Activated naive CD8-positive, alpha-beta T cell treated with anti-CD3 and anti-CD28 coated beads, Interleukin-2, amount 10 ng/mL, durations not matched to agents 7 days and 5 days (primary cell): ENCODE measurements around the gene MTNR1B. TPM values are rescaled to one million over a fixed set of nuclear protein-coding genes. Genes with fewer than 3 reads are reported as not detected.

Experiments used
- ATAC-seq: fragments of 150-1000 bp; cut with Tn5 transposase; one replicate; pipeline ENCODE4 v1.10.0; 2021; ENCODE audit warnings: low read depth, moderate library complexity
- POLR2A ChIA-PET: fragments of 350-600 bp; sonication (Branson Sonifier 250); formaldehyde crosslinking; loops from one replicate; lab custom pipeline; 2021; ENCODE audit warnings: antibody characterized with exemption; lab: Charles Lee
- DNase-seq: peaks from one replicate; pipeline ENCODE4 v3.0.0; 2021
- H3K27ac Mint-ChIP-seq: one replicate; pipeline ENCODE4 v1.8.0; 2022; ENCODE audit warnings: mild to moderate bottlenecking, mixed read lengths
- H3K27me3 Mint-ChIP-seq: one replicate; pipeline ENCODE4 v1.8.0; 2022; ENCODE audit warnings: mild to moderate bottlenecking, moderate library complexity, mixed read lengths
- H3K36me3 Mint-ChIP-seq: one replicate; pipeline ENCODE4 v1.8.0; 2021; ENCODE audit warnings: mild to moderate bottlenecking, mixed read lengths
- H3K4me1 Mint-ChIP-seq: one replicate; pipeline ENCODE4 v1.8.0; 2021; ENCODE audit warnings: mixed read lengths
- H3K4me3 Mint-ChIP-seq: one replicate; pipeline ENCODE4 v1.8.0; 2022; ENCODE audit warnings: mild to moderate bottlenecking, moderate library complexity, mixed read lengths
- H3K9me3 Mint-ChIP-seq: one replicate; pipeline ENCODE4 v1.8.0; 2021; ENCODE audit warnings: mixed read lengths
- total RNA-seq, 2 experiments: library from RNA; stranded (reverse); gene quantifications; one replicate each; pipeline ENCODE4 v1.2.3, GENCODE V29; 2021

Gene MTNR1B
- total RNA-seq, 2 experiments from 2014 or later, result not detected

DNA sequence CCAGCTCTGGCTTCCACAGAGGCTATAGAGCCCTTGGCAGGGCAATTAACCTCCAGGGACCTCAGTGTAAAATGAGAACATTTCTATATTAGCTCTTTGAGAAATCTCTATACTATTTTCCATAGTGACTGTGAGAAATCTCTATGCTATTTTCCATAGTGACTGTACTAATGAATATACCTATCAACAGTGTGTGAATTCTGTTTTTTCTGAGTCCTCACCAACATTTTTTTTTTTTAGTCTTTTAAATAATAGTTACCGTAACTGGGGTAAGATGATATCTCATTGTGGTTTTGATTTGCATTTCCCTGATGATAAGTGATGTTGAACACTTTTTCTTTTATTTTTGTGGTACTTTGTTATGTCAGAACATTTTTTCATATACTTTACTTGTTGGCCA, 7.0 kb upstream of the MTNR1B start:
- H3K4me3 Mint-ChIP-seq, result no peak overlapping the region
- POLR2A ChIA-PET, result no interaction called here
- no peaks in the 10 kb centered on the region for H3K9me3 Mint-ChIP-seq
- no peak for ATAC-seq
- no peaks in the 10 kb centered on the region for H3K4me1 Mint-ChIP-seq
- H3K27ac Mint-ChIP-seq, result no peak overlapping the region
- DNase-seq, result no peak
- no peaks in the 10 kb centered on the region for H3K36me3 Mint-ChIP-seq
- no peaks in the 10 kb centered on the region for H3K27me3 Mint-ChIP-seq

DNA sequence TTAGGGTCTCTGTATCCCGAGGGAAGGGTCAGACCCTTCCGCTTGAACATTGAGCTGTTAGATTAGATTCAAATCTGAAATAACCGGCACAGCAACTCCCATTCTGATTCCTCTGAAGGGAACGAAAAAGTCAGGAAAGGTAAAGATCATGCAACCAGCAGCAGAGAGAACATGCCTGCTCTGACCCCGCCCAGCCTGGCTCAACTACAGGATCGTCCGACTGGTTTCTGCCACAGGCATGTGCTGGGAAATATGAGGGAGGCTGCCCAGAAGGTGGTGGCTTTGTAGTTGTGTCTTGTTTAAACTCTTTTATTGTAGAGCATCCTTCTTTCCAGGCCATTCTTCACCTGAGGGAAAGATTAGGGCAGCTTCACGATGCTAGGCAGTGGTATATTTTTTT, 5.0 kb upstream of the MTNR1B start:
- POLR2A ChIA-PET, result no interaction called here
- H3K27me3 Mint-ChIP-seq, result no peaks in the 10 kb centered on the region
- H3K9me3 Mint-ChIP-seq, result no peaks in the 10 kb centered on the region
- H3K36me3 Mint-ChIP-seq, result no peaks in the 10 kb centered on the region
- no peaks in the 10 kb centered on the region for H3K4me1 Mint-ChIP-seq
- DNase-seq, result no peak
- no peak overlapping the region for H3K27ac Mint-ChIP-seq
- ATAC-seq, result no peak
- no peak overlapping the region for H3K4me3 Mint-ChIP-seq

DNA sequence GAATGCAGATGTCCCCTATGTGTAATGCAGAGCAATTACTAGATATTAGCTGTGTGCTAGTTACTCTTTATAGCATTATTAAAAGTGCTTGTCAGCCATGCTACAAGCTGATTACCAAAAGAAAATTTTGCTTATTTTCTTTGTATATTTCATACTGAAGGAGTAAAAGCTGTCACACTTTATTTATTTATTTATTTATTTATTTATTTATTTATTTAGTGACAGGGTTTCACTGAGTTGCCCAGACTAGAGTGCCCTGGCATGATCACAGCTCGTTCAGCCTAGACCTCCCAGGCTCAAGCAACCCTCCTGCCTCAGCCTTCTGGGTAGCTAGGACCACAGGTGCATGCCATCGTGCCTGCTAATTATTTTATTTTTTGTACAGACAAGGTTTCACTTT, 4.3 kb upstream of the MTNR1B start:
- Mint-ChIP-seq H3K4me1 (no peaks in the 10 kb centered on the region), H3K9me3 (no peaks in the 10 kb centered on the region), H3K4me3 (no peak overlapping the region), H3K27ac (no peak overlapping the region), H3K36me3 (no peaks in the 10 kb centered on the region), H3K27me3 (peaks cover 5% of the 10 kb centered on the region)
- DNase-seq (no peak), ATAC-seq (no peak)
- POLR2A ChIA-PET, result no interaction called here

DNA sequence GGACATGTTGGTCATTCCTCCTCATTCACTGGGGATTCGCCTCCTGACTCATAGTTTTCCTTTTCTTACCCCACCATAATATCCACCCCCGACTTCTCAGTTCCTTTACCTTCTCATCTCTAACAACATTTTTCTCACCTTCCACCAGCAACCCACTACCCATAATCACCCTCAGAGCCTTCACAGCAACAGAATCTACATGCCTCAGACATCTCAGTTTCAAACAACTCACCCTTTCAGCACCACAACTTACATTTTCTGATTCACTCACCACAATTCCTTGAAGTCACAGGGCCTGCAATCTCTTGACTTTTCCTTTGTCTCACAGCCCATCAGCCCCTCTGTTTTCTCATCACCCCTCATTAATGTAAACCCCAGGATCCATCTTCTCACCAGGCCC, 2.3 kb upstream of the MTNR1B start:
- POLR2A ChIA-PET, result no interaction called here
- H3K4me3 Mint-ChIP-seq, result no peak overlapping the region
- peaks cover 14% of the 10 kb centered on the region for H3K27me3 Mint-ChIP-seq
- ATAC-seq (no peak), DNase-seq (no peak)
- no peaks in the 10 kb centered on the region for H3K4me1 Mint-ChIP-seq
- no peak overlapping the region for H3K27ac Mint-ChIP-seq
- no peaks in the 10 kb centered on the region for H3K36me3 Mint-ChIP-seq
- no peaks in the 10 kb centered on the region for H3K9me3 Mint-ChIP-seq

DNA sequence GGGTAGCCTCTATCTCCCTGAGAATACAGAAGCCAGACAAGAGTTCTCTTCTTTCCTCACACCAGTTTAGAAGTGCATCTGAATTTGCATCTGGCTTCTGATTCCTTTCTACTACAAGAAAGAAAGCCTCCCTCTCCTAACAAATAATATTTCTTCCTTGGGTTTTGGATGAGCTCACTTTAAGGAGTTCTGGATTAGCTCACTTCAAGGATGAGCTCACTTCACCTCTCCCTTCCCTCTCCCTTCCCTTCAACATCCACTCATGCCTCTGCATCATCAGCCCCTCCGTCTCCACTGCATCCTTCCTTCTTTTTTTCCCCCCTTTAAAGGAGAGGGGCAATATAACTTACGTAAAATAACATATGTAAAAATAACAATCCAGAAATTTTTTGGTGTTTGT, 1.6 kb upstream of the MTNR1B start:
- POLR2A ChIA-PET, result no interaction called here
- no peaks in the 10 kb centered on the region for H3K4me1 Mint-ChIP-seq
- no peak for DNase-seq
- H3K27me3 Mint-ChIP-seq, result peaks cover 14% of the 10 kb centered on the region
- no peaks in the 10 kb centered on the region for H3K36me3 Mint-ChIP-seq
- ATAC-seq, result no peak
- no peaks in the 10 kb centered on the region for H3K9me3 Mint-ChIP-seq
- H3K27ac Mint-ChIP-seq, result no peak overlapping the region
- H3K4me3 Mint-ChIP-seq, result no peak overlapping the region

DNA sequence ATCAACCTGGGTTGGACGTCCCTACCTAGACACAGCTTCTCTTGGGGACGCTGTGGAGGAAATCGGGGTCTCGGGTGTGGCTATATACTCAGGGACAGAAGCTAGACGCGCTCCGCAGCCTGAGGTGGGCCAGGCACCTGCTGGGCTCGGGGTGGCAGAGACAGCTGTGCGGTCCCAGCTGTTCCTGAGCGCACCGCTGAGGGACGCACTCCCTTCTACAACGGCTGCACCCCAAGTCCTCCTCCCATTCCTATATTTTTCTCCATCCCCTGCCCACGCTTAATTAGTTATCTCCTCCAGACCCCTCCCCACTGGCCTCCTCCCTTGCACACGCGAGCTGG, 188 bp upstream of the MTNR1B start:
- DNase-seq (no peak), ATAC-seq (no peak)
- POLR2A ChIA-PET, result no interaction called here
- no peaks in the 10 kb centered on the region for H3K36me3 Mint-ChIP-seq
- no peak overlapping the region for H3K4me3 Mint-ChIP-seq
- peaks cover 14% of the 10 kb centered on the region for H3K27me3 Mint-ChIP-seq
- no peaks in the 10 kb centered on the region for H3K4me1 Mint-ChIP-seq
- H3K27ac Mint-ChIP-seq, result no peak overlapping the region
- no peaks in the 10 kb centered on the region for H3K9me3 Mint-ChIP-seq

DNA sequence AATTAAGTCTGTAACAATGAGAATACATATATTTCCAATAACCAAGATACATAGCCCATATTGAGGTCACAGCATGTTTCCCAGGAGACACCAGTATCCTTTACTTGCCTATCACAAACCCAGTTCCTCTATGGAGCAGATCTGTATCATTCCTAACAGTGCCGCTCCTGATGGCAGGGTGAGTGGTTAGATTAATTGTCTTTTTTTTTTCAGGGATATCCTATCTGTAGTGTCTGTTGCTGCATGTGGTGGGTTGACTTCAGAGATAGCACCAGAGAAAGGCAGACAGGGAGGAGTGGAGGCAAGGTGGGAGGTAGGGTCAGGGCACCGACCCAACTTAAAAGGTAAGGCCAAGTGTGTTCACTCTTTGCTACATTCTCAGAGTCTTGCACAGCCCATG, 2.8 kb downstream of the MTNR1B start:
- Mint-ChIP-seq H3K9me3 (no peaks in the 10 kb centered on the region), H3K4me1 (no peaks in the 10 kb centered on the region), H3K4me3 (no peak overlapping the region), H3K27me3 (peaks cover 14% of the 10 kb centered on the region), H3K27ac (no peak overlapping the region), H3K36me3 (no peaks in the 10 kb centered on the region)
- ATAC-seq (no peak), DNase-seq (no peak)
- POLR2A ChIA-PET, result no interaction called here

DNA sequence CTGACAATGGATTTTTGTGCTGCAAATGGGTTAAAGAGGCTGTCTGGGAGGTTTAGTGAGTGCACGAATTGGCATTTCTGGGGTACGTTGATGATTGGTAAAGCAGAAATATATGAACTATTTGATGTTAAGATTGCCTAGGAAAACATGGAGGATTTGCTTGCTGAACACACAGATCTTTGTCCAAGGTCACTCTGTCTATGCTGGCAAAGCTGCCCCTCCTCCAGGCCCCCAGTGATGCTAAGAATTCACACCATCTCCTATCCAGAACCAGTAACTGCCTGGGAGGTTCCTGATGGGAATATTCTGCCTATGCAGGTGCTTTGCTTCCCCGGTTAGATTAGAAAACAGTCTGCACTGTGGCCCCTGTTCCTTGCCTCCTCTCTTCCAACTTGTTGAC, 5.8 kb downstream of the MTNR1B start:
- Mint-ChIP-seq H3K36me3 (no peaks in the 10 kb centered on the region), H3K27ac (no peak overlapping the region), H3K27me3 (peaks cover 11% of the 10 kb centered on the region), H3K4me3 (no peak overlapping the region), H3K9me3 (no peaks in the 10 kb centered on the region), H3K4me1 (no peaks in the 10 kb centered on the region)
- DNase-seq (no peak), ATAC-seq (no peak)
- POLR2A ChIA-PET, result no interaction called here

DNA sequence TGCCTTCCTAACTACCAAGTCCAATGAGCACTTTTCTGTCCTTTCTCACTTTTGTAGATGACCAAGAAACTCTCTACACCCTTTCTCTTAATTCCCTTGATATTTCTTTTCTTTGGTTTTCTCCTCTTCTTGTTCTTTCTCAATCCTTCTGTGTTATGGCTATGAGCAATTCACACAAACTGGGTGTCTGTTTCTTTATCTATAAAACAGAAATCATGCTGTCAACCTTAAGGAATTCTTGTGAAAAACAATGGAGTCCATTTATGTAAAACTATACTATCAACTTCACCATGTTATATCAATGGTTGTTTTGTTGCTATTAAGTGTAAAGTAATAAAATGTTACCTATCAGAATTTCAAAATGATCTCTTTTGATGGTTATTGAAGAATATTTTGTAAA, 7.2 kb downstream of the MTNR1B start:
- POLR2A ChIA-PET, result no interaction called here
- H3K36me3 Mint-ChIP-seq, result no peaks in the 10 kb centered on the region
- H3K4me1 Mint-ChIP-seq, result no peaks in the 10 kb centered on the region
- no peak overlapping the region for H3K27ac Mint-ChIP-seq
- no peak overlapping the region for H3K4me3 Mint-ChIP-seq
- no peaks in the 10 kb centered on the region for H3K9me3 Mint-ChIP-seq
- DNase-seq (no peak), ATAC-seq (no peak)
- peaks cover 3% of the 10 kb centered on the region for H3K27me3 Mint-ChIP-seq

DNA sequence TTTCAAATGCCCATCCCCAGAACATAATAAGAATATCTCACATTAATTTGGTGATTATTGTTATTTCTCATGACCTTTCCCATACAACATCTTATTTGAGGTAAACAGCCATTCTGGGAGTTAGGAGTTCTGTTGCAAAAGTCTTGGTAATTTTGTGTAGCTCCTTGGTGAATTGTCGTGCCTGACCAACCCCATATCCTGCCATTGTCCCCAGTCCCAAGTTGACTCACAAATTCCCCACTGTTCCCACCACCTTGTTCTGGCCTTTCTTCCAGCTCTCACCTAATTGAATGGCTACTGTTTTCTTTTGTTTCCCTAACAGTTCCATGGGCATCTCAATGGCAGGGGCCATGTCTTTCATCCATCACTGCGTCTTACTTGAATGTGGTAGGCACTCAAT, 8.0 kb downstream of the MTNR1B start:
- Mint-ChIP-seq H3K27ac (no peak overlapping the region), H3K4me1 (no peaks in the 10 kb centered on the region), H3K9me3 (no peaks in the 10 kb centered on the region), H3K4me3 (no peak overlapping the region), H3K27me3 (peaks cover 3% of the 10 kb centered on the region), H3K36me3 (no peaks in the 10 kb centered on the region)
- no peak for DNase-seq
- ATAC-seq, result no peak
- POLR2A ChIA-PET, result no interaction called here

DNA sequence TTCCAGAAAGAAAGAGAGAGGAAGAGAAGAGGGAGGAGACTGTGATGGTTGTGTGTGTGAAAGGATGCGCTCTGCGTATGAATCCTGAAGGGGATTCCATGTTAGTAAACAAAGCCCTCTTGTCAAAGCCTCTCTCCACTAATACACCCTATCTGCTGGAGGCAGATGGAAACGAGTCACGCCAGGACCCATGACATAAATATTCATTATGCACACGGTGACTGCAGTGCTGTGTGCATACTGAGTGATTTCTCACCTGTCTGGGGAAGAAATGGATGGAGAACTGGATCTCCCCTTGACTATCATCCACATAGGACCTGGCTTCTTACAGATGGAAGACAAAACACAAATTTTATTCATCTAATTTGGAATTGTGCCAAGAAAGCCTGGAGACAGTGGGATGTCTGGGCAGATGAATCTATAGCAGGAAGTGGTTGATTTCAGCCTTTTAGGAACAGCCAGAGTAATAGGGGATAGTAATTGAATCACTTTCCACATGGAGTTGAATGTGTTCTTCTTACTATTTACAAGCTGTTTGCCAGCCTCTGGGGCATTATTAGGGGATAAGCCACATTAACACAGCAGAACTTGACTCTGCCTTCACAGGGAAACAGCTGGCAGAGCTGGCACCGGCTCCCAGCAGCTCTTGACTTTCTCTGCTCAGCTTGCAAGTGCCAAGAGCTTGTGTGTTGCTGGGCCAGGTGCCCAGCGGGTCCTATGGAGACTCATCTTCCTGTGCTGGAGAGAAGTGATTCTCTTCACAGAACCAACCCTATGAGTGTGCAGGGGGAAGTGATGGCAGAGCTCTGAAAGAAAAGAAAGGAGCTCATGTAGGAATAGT, 9.0 kb downstream of the MTNR1B start:
- H3K27me3 Mint-ChIP-seq, result peaks cover 3% of the 10 kb centered on the region
- H3K9me3 Mint-ChIP-seq, result no peaks in the 10 kb centered on the region
- no peaks in the 10 kb centered on the region for H3K4me1 Mint-ChIP-seq
- H3K4me3 Mint-ChIP-seq, result no peak overlapping the region
- no peaks in the 10 kb centered on the region for H3K36me3 Mint-ChIP-seq
- POLR2A ChIA-PET, result no interaction called here
- DNase-seq (no peak), ATAC-seq (no peak)
- no peak overlapping the region for H3K27ac Mint-ChIP-seq

DNA sequence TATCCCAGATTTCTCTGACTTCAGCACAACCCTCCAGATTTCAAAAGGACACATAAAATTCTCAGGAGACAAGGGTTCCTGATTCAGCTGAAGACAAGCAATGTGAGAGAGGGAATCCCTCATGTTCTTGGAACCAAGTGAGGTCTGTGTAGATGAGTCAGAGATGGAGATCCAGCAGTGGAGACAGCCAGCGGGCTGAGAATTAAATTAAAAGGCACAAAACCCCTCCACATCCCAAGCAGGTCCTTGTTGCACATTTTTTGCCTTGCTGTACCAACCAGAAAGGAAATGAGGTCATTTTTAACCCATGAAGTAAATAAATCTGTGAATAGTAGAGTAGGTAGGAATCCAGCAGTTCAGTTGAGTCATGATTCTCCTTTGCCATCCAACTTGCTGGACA, 9.7 kb downstream of the MTNR1B start:
- Mint-ChIP-seq H3K27me3 (peaks cover 3% of the 10 kb centered on the region), H3K4me3 (no peak overlapping the region), H3K27ac (no peak overlapping the region), H3K9me3 (no peaks in the 10 kb centered on the region), H3K36me3 (no peaks in the 10 kb centered on the region), H3K4me1 (no peaks in the 10 kb centered on the region)
- no peak for ATAC-seq
- DNase-seq, result no peak
- POLR2A ChIA-PET, result no interaction called here

DNA sequence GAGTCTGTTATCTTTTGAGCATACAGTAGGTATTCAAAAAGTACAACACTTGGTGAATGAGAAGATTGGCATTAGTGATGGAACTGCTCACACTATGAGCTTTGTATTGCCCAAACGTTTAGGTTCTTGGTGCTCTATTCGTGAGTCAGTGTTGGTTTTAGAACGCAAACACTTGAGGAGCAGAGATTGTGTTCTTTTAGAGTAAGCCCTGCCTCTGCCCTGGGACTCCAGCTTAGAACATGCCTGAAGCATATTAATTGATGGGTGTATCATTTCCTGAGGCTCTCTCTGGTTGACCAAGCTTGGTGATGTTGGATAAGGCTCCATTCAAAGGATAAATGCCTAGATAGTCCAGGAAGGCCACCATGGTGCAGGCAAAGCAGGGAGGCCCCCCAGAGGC, 10.9 kb downstream of the MTNR1B start:
- ATAC-seq (no peak), DNase-seq (no peak)
- Mint-ChIP-seq H3K36me3 (no peaks in the 10 kb centered on the region), H3K27me3 (peaks cover 3% of the 10 kb centered on the region), H3K9me3 (no peaks in the 10 kb centered on the region), H3K4me1 (no peaks in the 10 kb centered on the region), H3K27ac (no peak overlapping the region), H3K4me3 (no peak overlapping the region)
- POLR2A ChIA-PET, result no interaction called here

DNA sequence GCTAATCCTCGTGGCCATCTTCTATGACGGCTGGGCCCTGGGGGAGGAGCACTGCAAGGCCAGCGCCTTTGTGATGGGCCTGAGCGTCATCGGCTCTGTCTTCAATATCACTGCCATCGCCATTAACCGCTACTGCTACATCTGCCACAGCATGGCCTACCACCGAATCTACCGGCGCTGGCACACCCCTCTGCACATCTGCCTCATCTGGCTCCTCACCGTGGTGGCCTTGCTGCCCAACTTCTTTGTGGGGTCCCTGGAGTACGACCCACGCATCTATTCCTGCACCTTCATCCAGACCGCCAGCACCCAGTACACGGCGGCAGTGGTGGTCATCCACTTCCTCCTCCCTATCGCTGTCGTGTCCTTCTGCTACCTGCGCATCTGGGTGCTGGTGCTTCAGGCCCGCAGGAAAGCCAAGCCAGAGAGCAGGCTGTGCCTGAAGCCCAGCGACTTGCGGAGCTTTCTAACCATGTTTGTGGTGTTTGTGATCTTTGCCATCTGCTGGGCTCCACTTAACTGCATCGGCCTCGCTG, 12.1 kb downstream of the MTNR1B start:
- Mint-ChIP-seq H3K36me3 (no peaks in the 10 kb centered on the region), H3K9me3 (no peaks in the 10 kb centered on the region), H3K27me3 (peaks cover 3% of the 10 kb centered on the region), H3K4me3 (no peak overlapping the region), H3K4me1 (no peaks in the 10 kb centered on the region), H3K27ac (no peak overlapping the region)
- ATAC-seq (no peak), DNase-seq (no peak)
- POLR2A ChIA-PET, result no interaction called here
